ENCODE data around the gene HDAC9. TPM values are rescaled to one million over a fixed set of nuclear protein-coding genes. Genes with fewer than 3 reads are reported as not detected.

The HDAC9 gene
- total RNA-seq, 4 donors from 2014 or later, result 63.0 to 130 (median 107) TPM

GRCh38 chr7:18974803-18975202 lies 479.3 kb downstream of the HDAC9 start:
- peaks cover 5 to 21% (median 18%) of the 10 kb centered on the region in 4 donors for H3K4me1 ChIP-seq
- intact Hi-C loops (cut with DNase I), result no loop called here
- WGBS, result 36% methylated on average over 1 of the region's 1 CpG
- no peak overlapping the region for H3K4me3 ChIP-seq
- H3K27ac ChIP-seq (replicated peaks in 1 of 4), result no peak overlapping the region
- H3K9me3 ChIP-seq, result no peaks in the 10 kb centered on the region
- H3K36me3 ChIP-seq, result no peaks in the 10 kb centered on the region
- no peak for TF ChIP-seq POLR2A (IDR thresholded peaks at IDR 0.05; ENCODE audit: low read depth)
- TF ChIP-seq CTCF (IDR thresholded peaks at IDR 0.05), result no peak
- no peak for TF ChIP-seq EP300 (IDR thresholded peaks at IDR 0.05)
- TF ChIP-seq POLR2AphosphoS5 (IDR thresholded peaks at IDR 0.05), result no peak
- DNase-seq (ENCODE audit: extremely low spot score), result no peak
- H3K27me3 ChIP-seq, result no peaks in the 10 kb centered on the region

- H3K36me3 ChIP-seq, result no peaks in the 10 kb centered on the region
- WGBS, result 96% methylated on average over 3 of the region's 3 CpGs
- H3K27me3 ChIP-seq, result no peaks in the 10 kb centered on the region
- H3K4me3 ChIP-seq, result no peak overlapping the region
- TF ChIP-seq POLR2AphosphoS5 (IDR thresholded peaks at IDR 0.05), result no peak
- TF ChIP-seq POLR2A (IDR thresholded peaks at IDR 0.05; ENCODE audit: low read depth), result no peak
- TF ChIP-seq EP300 (IDR thresholded peaks at IDR 0.05), result no peak
- no peak for TF ChIP-seq CTCF (IDR thresholded peaks at IDR 0.05)
- intact Hi-C loops (cut with DNase I), result no loop called here
- H3K9me3 ChIP-seq, result no peaks in the 10 kb centered on the region
- no peak overlapping the region for H3K27ac ChIP-seq (replicated peaks in 1 of 4)
- H3K4me1 ChIP-seq, result peaks cover 5 to 21% (median 18%) of the 10 kb centered on the region in 4 donors
- DNase-seq (ENCODE audit: extremely low spot score), result no peak
Measured at GRCh38 chr7:18975276-18975675, 479.7 kb downstream of the HDAC9 start.

- H3K4me3 ChIP-seq, result no peak overlapping the region
- H3K27me3 ChIP-seq, result no peaks in the 10 kb centered on the region
- TF ChIP-seq CTCF (IDR thresholded peaks at IDR 0.05), result no peak
- no peak for TF ChIP-seq POLR2A (IDR thresholded peaks at IDR 0.05; ENCODE audit: low read depth)
- no peak for TF ChIP-seq POLR2AphosphoS5 (IDR thresholded peaks at IDR 0.05)
- TF ChIP-seq EP300 (IDR thresholded peaks at IDR 0.05), result no peak
- H3K36me3 ChIP-seq, result no peaks in the 10 kb centered on the region
- 91% methylated on average over 9 of the region's 9 CpGs for WGBS
- intact Hi-C loops (cut with DNase I), result no loop called here
- peaks cover 5 to 21% (median 18%) of the 10 kb centered on the region in 4 donors for H3K4me1 ChIP-seq
- no peaks in the 10 kb centered on the region for H3K9me3 ChIP-seq
- H3K27ac ChIP-seq (replicated peaks in 1 of 4), result no peak overlapping the region
- no peak for DNase-seq (ENCODE audit: extremely low spot score)
Measured at GRCh38 chr7:18975689-18976280, 480.2 kb downstream of the HDAC9 start.

GRCh38 chr7:18976715-18977471 lies 481.3 kb downstream of the HDAC9 start:
- intact Hi-C loops (cut with DNase I), result no loop called here
- no peaks in the 10 kb centered on the region for H3K27me3 ChIP-seq
- H3K27ac ChIP-seq (replicated peaks in 1 of 4), result no peak overlapping the region
- H3K4me1 ChIP-seq, result peaks cover 5 to 21% (median 18%) of the 10 kb centered on the region in 4 donors
- WGBS, result 49% methylated on average over 6 of the region's 6 CpGs
- DNase-seq (ENCODE audit: extremely low spot score), result no peak
- H3K4me3 ChIP-seq, result no peak overlapping the region
- no peaks in the 10 kb centered on the region for H3K9me3 ChIP-seq
- no peaks in the 10 kb centered on the region for H3K36me3 ChIP-seq
- TF ChIP-seq CTCF (IDR thresholded peaks at IDR 0.05), result no peak
- TF ChIP-seq EP300 (IDR thresholded peaks at IDR 0.05), result no peak
- no peak for TF ChIP-seq POLR2A (IDR thresholded peaks at IDR 0.05; ENCODE audit: low read depth)
- no peak for TF ChIP-seq POLR2AphosphoS5 (IDR thresholded peaks at IDR 0.05)
